Mesothelial cell of epicardium (in vitro differentiated cells): Measurements from ENCODE around the gene MAD1L1. TPM values are rescaled to one million over a fixed set of nuclear protein-coding genes. Genes with fewer than 3 reads are reported as not detected.

Experiments
- DNase-seq, 2 experiments: peaks; one replicate each; pipeline ENCODE4 v3.0.0; 2021; ENCODE audit warnings: low spot score in 2 of 2; ENCODE audit not compliant: unreplicated experiment in 2 of 2
- H3K27ac Mint-ChIP-seq: 2 replicates; pipeline ENCODE4 v1.8.0; 2021; ENCODE audit warnings: mixed read lengths
- H3K27me3 Mint-ChIP-seq: 2 replicates; pipeline ENCODE4 v1.8.0; 2021; ENCODE audit warnings: low read depth, mixed read lengths
- H3K36me3 Mint-ChIP-seq: 2 replicates; pipeline ENCODE4 v1.8.0; 2021; ENCODE audit warnings: mixed read lengths
- H3K4me1 Mint-ChIP-seq: 2 replicates; pipeline ENCODE4 v1.8.0; 2021; ENCODE audit warnings: mixed read lengths
- H3K4me3 Mint-ChIP-seq: 2 replicates; pipeline ENCODE4 v1.8.0; 2021; ENCODE audit warnings: mild to moderate bottlenecking, moderate library complexity, mixed read lengths
- H3K9me3 Mint-ChIP-seq: 2 replicates; pipeline ENCODE4 v1.8.0; 2021; ENCODE audit warnings: mixed read lengths
- CTCF ChIP-seq: fragments of 200-600 bp; sonication (generic); IDR thresholded peaks from one replicate; pipeline ENCODE4 v1.5.0; 2021; ENCODE audit warnings: antibody characterized with exemption; ENCODE audit not compliant: unreplicated experiment
- total RNA-seq: library from RNA; stranded (reverse); gene quantifications from 3 replicates; pipeline ENCODE4 v1.2.1, GENCODE V29; 2021

MAD1L1 gene
- total RNA-seq, 1 donor from 2014 or later: 45.0 TPM

DNA sequence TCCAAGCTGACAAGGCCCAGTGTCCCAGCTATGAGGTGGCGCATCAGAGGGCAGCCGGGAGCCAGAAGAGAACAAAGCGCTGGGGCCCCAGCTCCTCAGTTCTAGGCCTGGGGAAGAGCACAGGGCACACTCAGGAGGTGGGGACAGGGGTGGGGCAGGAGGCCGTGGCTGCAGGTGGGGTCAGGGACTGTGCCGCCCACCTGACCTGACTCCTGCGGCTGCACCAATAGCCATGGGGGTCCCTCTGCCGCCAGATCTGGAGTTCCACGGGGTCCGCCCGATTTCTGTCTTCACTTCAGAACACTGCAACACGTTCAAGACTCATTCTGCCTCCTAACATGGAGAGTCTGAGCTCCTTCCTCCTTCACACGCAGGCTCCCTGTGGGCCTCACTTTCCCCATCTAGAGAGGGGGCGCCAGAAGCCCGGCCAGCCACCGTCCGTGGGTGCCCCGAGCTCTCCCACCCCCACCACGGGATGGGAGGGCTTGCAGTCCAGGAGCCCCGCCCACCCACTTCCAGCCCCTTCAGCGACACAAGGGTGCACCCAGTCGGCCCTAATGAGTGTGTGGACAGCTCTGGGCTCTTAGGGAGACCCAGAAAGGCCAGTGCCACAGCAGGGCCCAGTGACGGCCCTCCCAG lies 278.3 kb downstream of the MAD1L1 start:
- DNase-seq: no peak
- Mint-ChIP-seq H3K36me3 (peaks cover 10% of the 10 kb centered on the region), H3K4me3 (no peak overlapping the region), H3K27ac (no peak overlapping the region), H3K4me1 (peaks cover 8% of the 10 kb centered on the region), H3K9me3 (peaks cover 5% of the 10 kb centered on the region), H3K27me3 (no peaks in the 10 kb centered on the region)
- TF ChIP-seq CTCF: no peak

- H3K36me3 Mint-ChIP-seq: peaks cover 10% of the 10 kb centered on the region
- no peak overlapping the region for H3K27ac Mint-ChIP-seq
- no peak for TF ChIP-seq CTCF
- H3K9me3 Mint-ChIP-seq: peaks cover 2% of the 10 kb centered on the region
- peaks cover 8% of the 10 kb centered on the region for H3K4me1 Mint-ChIP-seq
- H3K4me3 Mint-ChIP-seq: no peak overlapping the region
- DNase-seq: no peak
- H3K27me3 Mint-ChIP-seq: no peaks in the 10 kb centered on the region
Measured at GRCh38 chr7:1953199-1954190, 279.2 kb downstream of the MAD1L1 start.

DNA sequence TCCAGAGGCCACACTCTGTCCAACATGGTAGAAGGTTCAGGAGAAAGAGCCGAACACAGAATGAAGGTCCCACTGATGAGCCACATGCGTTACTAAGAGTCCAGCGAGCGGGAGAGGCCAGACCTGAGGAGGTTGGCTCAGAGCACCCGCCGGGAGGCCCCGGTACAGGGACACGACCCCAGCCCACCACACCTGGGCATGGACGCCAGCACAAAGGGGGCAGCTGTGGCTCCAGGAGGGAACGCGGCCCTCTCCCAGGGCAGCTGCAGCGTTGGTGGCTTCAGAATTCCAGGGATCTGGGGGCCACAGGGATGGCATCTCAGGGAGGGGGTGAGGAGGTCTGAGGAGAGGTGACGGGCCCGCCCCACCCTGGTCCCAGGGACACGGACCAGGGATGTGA lies 280.0 kb downstream of the MAD1L1 start:
- H3K9me3 Mint-ChIP-seq: no peaks in the 10 kb centered on the region
- H3K4me1 Mint-ChIP-seq: peaks cover 8% of the 10 kb centered on the region

GRCh38 chr7:1952169-1952760 lies 280.5 kb downstream of the MAD1L1 start:
- no peaks in the 10 kb centered on the region for H3K27me3 Mint-ChIP-seq
- no peak overlapping the region for H3K4me3 Mint-ChIP-seq
- DNase-seq: no peak
- no peak for TF ChIP-seq CTCF
- peaks cover 8% of the 10 kb centered on the region for H3K4me1 Mint-ChIP-seq
- H3K27ac Mint-ChIP-seq: no peak overlapping the region
- no peaks in the 10 kb centered on the region for H3K9me3 Mint-ChIP-seq
- H3K36me3 Mint-ChIP-seq: peaks cover 5% of the 10 kb centered on the region

More for the DNA sequence above, 280.0 kb downstream of the MAD1L1 start:
- Mint-ChIP-seq H3K36me3 (peaks cover 7% of the 10 kb centered on the region), H3K27ac (no peak overlapping the region), H3K27me3 (no peaks in the 10 kb centered on the region), H3K4me3 (no peak overlapping the region)
- no peak for TF ChIP-seq CTCF
- DNase-seq: no peak

DNA sequence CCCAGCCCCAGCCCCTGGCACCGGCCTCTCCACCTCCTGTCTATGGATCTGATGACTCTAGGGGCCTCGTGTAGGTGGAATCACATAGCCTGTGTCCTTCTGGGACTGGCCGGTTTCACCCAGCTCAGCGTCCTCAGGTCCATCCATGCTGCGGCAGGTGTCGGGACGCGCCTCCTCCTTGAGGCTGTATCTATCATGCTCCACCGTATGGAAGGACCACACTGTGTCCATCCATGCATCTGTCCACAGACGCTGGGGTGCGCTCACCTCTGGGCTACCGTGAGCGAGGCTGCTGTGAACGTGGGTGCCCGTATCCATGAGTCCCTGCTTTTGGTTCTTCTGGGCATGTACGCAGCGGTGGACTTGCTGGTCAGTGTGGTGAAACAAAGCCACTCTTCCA lies 281.1 kb downstream of the MAD1L1 start:
- Mint-ChIP-seq H3K9me3 (no peaks in the 10 kb centered on the region), H3K36me3 (no peaks in the 10 kb centered on the region), H3K27ac (no peak overlapping the region), H3K4me3 (no peak overlapping the region), H3K27me3 (no peaks in the 10 kb centered on the region), H3K4me1 (peaks cover 8% of the 10 kb centered on the region)
- DNase-seq: no peak
- no peak for TF ChIP-seq CTCF
